ENCODE measurements around the gene POR. TPM values are rescaled to one million over a fixed set of nuclear protein-coding genes. Genes with fewer than 3 reads are reported as not detected.
A peak's percentile ranks its signal among the peaks of the same experiment; 100 is the strongest.

The POR gene
- total and polyA plus RNA-seq, 2 of the 13 experiments (the other 11 are each of a cell fraction or from before 2014, with no cell fraction given) = 145 to 266 TPM

GRCh38 chr7:75906991-75907667 is 7.8 kb upstream of the POR start (continued):
- TF ChIP-seq, protein P1, sequence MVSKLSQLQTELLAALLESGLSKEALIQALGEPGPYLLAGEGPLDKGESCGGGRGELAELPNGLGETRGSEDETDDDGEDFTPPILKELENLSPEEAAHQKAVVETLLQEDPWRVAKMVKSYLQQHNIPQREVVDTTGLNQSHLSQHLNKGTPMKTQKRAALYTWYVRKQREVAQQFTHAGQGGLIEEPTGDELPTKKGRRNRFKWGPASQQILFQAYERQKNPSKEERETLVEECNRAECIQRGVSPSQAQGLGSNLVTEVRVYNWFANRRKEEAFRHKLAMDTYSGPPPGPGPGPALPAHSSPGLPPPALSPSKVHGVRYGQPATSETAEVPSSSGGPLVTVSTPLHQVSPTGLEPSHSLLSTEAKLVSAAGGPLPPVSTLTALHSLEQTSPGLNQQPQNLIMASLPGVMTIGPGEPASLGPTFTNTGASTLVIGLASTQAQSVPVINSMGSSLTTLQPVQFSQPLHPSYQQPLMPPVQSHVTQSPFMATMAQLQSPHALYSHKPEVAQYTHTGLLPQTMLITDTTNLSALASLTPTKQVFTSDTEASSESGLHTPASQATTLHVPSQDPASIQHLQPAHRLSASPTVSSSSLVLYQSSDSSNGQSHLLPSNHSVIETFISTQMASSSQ (IDR thresholded peaks at IDR 0.05; ENCODE audit: low read depth) = no peak
- TF ChIP-seq, protein P1 (CRISPR knock-in tag; IDR thresholded peaks at IDR 0.05; ENCODE audit: borderline replicate concordance) = 0 out of 2 replicates have a peak, but pooled peaks have one; percentile 26
- peak; percentile 17; the same call in 1 of the 2 replicates for TF ChIP-seq SMC3 (IDR thresholded peaks at IDR 0.05; ENCODE audit: low read length)
- no peak for TF ChIP-seq ZNF775 (CRISPR knock-in tag; IDR thresholded peaks at IDR 0.05; ENCODE audit: borderline replicate concordance)
- TF ChIP-seq, protein P2, sequence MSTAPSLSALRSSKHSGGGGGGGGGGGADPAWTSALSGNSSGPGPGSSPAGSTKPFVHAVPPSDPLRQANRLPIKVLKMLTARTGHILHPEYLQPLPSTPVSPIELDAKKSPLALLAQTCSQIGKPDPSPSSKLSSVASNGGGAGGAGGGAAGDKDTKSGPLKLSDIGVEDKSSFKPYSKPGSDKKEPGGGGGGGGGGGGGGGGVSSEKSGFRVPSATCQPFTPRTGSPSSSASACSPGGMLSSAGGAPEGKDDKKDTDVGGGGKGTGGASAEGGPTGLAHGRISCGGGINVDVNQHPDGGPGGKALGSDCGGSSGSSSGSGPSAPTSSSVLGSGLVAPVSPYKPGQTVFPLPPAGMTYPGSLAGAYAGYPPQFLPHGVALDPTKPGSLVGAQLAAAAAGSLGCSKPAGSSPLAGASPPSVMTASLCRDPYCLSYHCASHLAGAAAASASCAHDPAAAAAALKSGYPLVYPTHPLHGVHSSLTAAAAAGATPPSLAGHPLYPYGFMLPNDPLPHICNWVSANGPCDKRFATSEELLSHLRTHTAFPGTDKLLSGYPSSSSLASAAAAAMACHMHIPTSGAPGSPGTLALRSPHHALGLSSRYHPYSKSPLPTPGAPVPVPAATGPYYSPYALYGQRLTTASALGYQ (CRISPR knock-in tag; IDR thresholded peaks at IDR 0.05) = peak; percentile 65
- 0 out of 2 replicates have a peak, but pooled peaks have one; percentile 4 for TF ChIP-seq KMT2A (CRISPR knock-in tag; IDR thresholded peaks at IDR 0.05)
- TF ChIP-seq HNRNPUL1 (IDR thresholded peaks at IDR 0.05; ENCODE audit: low read depth, low read length) = no peak
- peak; percentile 67; the same call in 1 of the 2 replicates for TF ChIP-seq REPIN1 (CRISPR knock-in tag; IDR thresholded peaks at IDR 0.05; ENCODE audit: borderline replicate concordance, low read depth)
- TF ChIP-seq FOXA3 (CRISPR knock-in tag; IDR thresholded peaks at IDR 0.05) = 0 out of 2 replicates have a peak, but pooled peaks have one; percentile 51
- TF ChIP-seq NFYC (CRISPR knock-in tag; IDR thresholded peaks at IDR 0.05) = no peak
- TF ChIP-seq ZNF18 (CRISPR knock-in tag; IDR thresholded peaks at IDR 0.05; ENCODE audit: insufficient replicate concordance) = peak; percentile 24
- TF ChIP-seq, protein P3, sequence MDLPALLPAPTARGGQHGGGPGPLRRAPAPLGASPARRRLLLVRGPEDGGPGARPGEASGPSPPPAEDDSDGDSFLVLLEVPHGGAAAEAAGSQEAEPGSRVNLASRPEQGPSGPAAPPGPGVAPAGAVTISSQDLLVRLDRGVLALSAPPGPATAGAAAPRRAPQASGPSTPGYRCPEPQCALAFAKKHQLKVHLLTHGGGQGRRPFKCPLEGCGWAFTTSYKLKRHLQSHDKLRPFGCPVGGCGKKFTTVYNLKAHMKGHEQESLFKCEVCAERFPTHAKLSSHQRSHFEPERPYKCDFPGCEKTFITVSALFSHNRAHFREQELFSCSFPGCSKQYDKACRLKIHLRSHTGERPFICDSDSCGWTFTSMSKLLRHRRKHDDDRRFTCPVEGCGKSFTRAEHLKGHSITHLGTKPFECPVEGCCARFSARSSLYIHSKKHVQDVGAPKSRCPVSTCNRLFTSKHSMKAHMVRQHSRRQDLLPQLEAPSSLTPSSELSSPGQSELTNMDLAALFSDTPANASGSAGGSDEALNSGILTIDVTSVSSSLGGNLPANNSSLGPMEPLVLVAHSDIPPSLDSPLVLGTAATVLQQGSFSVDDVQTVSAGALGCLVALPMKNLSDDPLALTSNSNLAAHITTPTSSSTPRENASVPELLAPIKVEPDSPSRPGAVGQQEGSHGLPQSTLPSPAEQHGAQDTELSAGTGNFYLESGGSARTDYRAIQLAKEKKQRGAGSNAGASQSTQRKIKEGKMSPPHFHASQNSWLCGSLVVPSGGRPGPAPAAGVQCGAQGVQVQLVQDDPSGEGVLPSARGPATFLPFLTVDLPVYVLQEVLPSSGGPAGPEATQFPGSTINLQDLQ (CRISPR knock-in tag; IDR thresholded peaks at IDR 0.05) = 0 out of 2 replicates have a peak, but pooled peaks have one; percentile 26
- no peak for TF ChIP-seq HES4 (CRISPR knock-in tag; IDR thresholded peaks at IDR 0.05; ENCODE audit: borderline replicate concordance)
- TF ChIP-seq, protein P4, sequence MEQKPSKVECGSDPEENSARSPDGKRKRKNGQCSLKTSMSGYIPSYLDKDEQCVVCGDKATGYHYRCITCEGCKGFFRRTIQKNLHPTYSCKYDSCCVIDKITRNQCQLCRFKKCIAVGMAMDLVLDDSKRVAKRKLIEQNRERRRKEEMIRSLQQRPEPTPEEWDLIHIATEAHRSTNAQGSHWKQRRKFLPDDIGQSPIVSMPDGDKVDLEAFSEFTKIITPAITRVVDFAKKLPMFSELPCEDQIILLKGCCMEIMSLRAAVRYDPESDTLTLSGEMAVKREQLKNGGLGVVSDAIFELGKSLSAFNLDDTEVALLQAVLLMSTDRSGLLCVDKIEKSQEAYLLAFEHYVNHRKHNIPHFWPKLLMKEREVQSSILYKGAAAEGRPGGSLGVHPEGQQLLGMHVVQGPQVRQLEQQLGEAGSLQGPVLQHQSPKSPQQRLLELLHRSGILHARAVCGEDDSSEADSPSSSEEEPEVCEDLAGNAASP (CRISPR knock-in tag; IDR thresholded peaks at IDR 0.05; ENCODE audit: borderline replicate concordance) = peak; percentile 15; the same call in 1 of the 2 replicates
